HepG2 (cell line): ENCODE results near the gene MROH2A. TPM values are rescaled to one million over a fixed set of nuclear protein-coding genes. Genes with fewer than 3 reads are reported as not detected.

Experiments
- ATAC-seq: fragments of 200-7000 bp; cut with Tn5 transposase; 3 replicates; pipeline ENCODE4 v1.9.1; 2020; ENCODE audit warnings: mild to moderate bottlenecking, moderate library complexity
- BruUV-seq: library from RNA; stranded (reverse); fragments of 400-500 nt; replicated peaks from 2 replicates; lab custom pipeline; 2021; lab: Mats Ljungman, UMichigan
- CTCF ChIA-PET: fragments of 300-600 bp; formaldehyde crosslinking; extraction: SDS; loops from one replicate; lab custom pipeline; 2021; ENCODE audit warnings: low total read pairs, inconsistent platforms, low intra/inter-chr PET ratio; lab: Yijun Ruan, JAX
- POLR2A ChIA-PET: fragments of 350-600 bp; sonication (Branson Sonifier 250); formaldehyde crosslinking; loops from one replicate; lab custom pipeline; 2020; ENCODE audit warnings: antibody characterized with exemption, inconsistent platforms; lab: Yijun Ruan, JAX
- DNase-seq: peaks from one replicate; pipeline ENCODE4 v3.0.0-alpha.2; 2015; ENCODE audit warnings: low spot score
- FAIRE-seq: peaks from 3 replicates; lab custom pipeline; 2011; peaks lifted over from hg19 to GRCh38; lab: Jason Lieb, UNC
- H2AFZ ChIP-seq: one replicate; pipeline ENCODE4 v1.6.1; 2011; ENCODE audit warnings: low read length, inconsistent platforms
- H3K27ac ChIP-seq: fragments of 300-600 bp; 3 replicates; pipeline ENCODE4 v1.8.0; 2011; ENCODE audit warnings: mixed run types, mild to moderate bottlenecking, mixed read lengths, low read length, inconsistent platforms; ENCODE audit not compliant: insufficient read depth; ENCODE audit errors: extremely low read length
- H3K27me3 ChIP-seq, 2 experiments: fragments of 200-600 bp in 1 of 2; 2 replicates in 1 of 2; 3 replicates in 1 of 2; pipeline versions ENCODE4 v1.6.0 to v1.8.0; 2011; ENCODE audit warnings: low read length in 2 of 2, mild to moderate bottlenecking in 2 of 2, moderate library complexity in 2 of 2, inconsistent platforms in 1 of 2; ENCODE audit not compliant: insufficient read depth in 2 of 2, control insufficient read depth in 1 of 2
- H3K36me3 ChIP-seq, 2 experiments: fragments of 200-600 bp in 1 of 2; replicated peaks in 1 of 2; 2 replicates in 1 of 2; 3 replicates in 1 of 2; pipeline versions ENCODE4 v1.5.1 to v1.8.0; 2011; ENCODE audit warnings: low read length in 2 of 2, inconsistent platforms in 1 of 2; ENCODE audit not compliant: insufficient read depth in 2 of 2, control insufficient read depth in 1 of 2
- H3K4me1 ChIP-seq: 2 replicates; pipeline ENCODE4 v1.5.1; 2012; ENCODE audit warnings: low read length, inconsistent platforms; ENCODE audit not compliant: insufficient read depth
- H3K4me2 ChIP-seq: 2 replicates; pipeline ENCODE4 v1.6.0; 2011; ENCODE audit warnings: low read depth, low read length, inconsistent platforms
- H3K4me3 ChIP-seq, 3 experiments: fragments of 200-600 bp in 1 of 3; sonication (generic), shearing (Covaris generic) in 1 of 3; replicated peaks in 1 of 3; 2 replicates each; pipeline ENCODE4 v1.5.1; 2011 to 2016; ENCODE audit warnings: low read length in 3 of 3, inconsistent platforms in 2 of 3, low read depth in 2 of 3, mild to moderate bottlenecking in 2 of 3, control low read depth in 1 of 3, mixed read lengths in 1 of 3; ENCODE audit not compliant: insufficient read depth in 1 of 3
- H3K79me2 ChIP-seq: one replicate; pipeline ENCODE4 v1.6.1; 2011; ENCODE audit warnings: low read length, inconsistent platforms; ENCODE audit not compliant: insufficient read depth
- H3K9ac ChIP-seq: 2 replicates; pipeline ENCODE4 v1.6.0; 2011; ENCODE audit warnings: mild to moderate bottlenecking, low read depth, low read length, inconsistent platforms; ENCODE audit not compliant: insufficient read depth
- H3K9me3 ChIP-seq: 2 replicates; pipeline ENCODE4 v1.5.1; 2012; ENCODE audit warnings: mild to moderate bottlenecking, low read length
- H4K20me1 ChIP-seq: 2 replicates; pipeline ENCODE4 v1.6.0; 2011; ENCODE audit warnings: inconsistent platforms, mild to moderate bottlenecking, low read length, moderate library complexity; ENCODE audit not compliant: insufficient read depth
- AHR ChIP-seq: IDR thresholded peaks from 2 replicates; pipeline ENCODE4 v1.6.1; 2018; ENCODE audit warnings: missing genetic modification reagents, missing compliant biosample characterization
- BHLHE40 ChIP-seq: IDR thresholded peaks from 2 replicates; pipeline ENCODE4 v1.6.1; 2011; ENCODE audit warnings: low read length, improper control_type of control experiment
- FOXM1 ChIP-seq: sonication (generic); formaldehyde crosslinking; IDR thresholded peaks from 2 replicates; pipeline ENCODE4 v1.5.0; 2020; ENCODE audit warnings: missing genetic modification reagents
- HNRNPK ChIP-seq: fragments of 200-400 bp; formaldehyde crosslinking; IDR thresholded peaks from 2 replicates; pipeline ENCODE4 v1.6.1; 2018; ENCODE audit warnings: low read length, low read depth, moderate library complexity, mild to moderate bottlenecking; ENCODE audit not compliant: poor library complexity, severe bottlenecking
- JDP2 ChIP-seq: sonication (generic); formaldehyde crosslinking; IDR thresholded peaks from 2 replicates; pipeline ENCODE4 v1.8.1; 2022; ENCODE audit warnings: missing genetic modification reagents, borderline replicate concordance
- MED13 ChIP-seq: sonication (generic); formaldehyde crosslinking; IDR thresholded peaks from 2 replicates; pipeline ENCODE4 v1.5.0; 2020; ENCODE audit warnings: missing genetic modification reagents
- MTA3 ChIP-seq: sonication (generic); formaldehyde crosslinking; IDR thresholded peaks from 2 replicates; pipeline ENCODE4 v1.4.0; 2020; ENCODE audit warnings: missing genetic modification reagents
- MTF1 ChIP-seq: sonication (generic); formaldehyde crosslinking; IDR thresholded peaks from 2 replicates; pipeline ENCODE4 v1.5.0; 2020; ENCODE audit warnings: missing genetic modification reagents
- POGZ ChIP-seq: sonication (generic); formaldehyde crosslinking; IDR thresholded peaks from 2 replicates; pipeline ENCODE4 v1.4.0; 2020; ENCODE audit warnings: mild to moderate bottlenecking, missing genetic modification reagents
- POLR2G ChIP-seq: fragments of 200-400 bp; formaldehyde crosslinking; IDR thresholded peaks from 2 replicates; pipeline ENCODE4 v1.6.1; 2018; ENCODE audit warnings: mild to moderate bottlenecking, low read depth, low read length, moderate library complexity
- SMARCE1 ChIP-seq: fragments of 450-650 bp; IDR thresholded peaks from 2 replicates; pipeline ENCODE4 v1.6.1; 2017; ENCODE audit warnings: borderline replicate concordance
- SP140L ChIP-seq: sonication (generic); formaldehyde crosslinking; IDR thresholded peaks from 2 replicates; pipeline ENCODE4 v1.4.0; 2020; ENCODE audit warnings: missing genetic modification reagents, borderline replicate concordance
- ZFP36L1 ChIP-seq: sonication (generic); formaldehyde crosslinking; IDR thresholded peaks from 2 replicates; pipeline ENCODE4 v1.8.0; 2022; ENCODE audit warnings: mild to moderate bottlenecking, missing genetic modification reagents, moderate library complexity
- ZMYM3 ChIP-seq: sonication (generic); formaldehyde crosslinking; IDR thresholded peaks from 2 replicates; pipeline ENCODE4 v1.5.1; 2020; ENCODE audit warnings: mild to moderate bottlenecking, missing genetic modification reagents
- ZNF136 ChIP-seq: sonication (generic); formaldehyde crosslinking; IDR thresholded peaks from 2 replicates; pipeline ENCODE4 v1.8.1; 2022; ENCODE audit warnings: low read depth, mild to moderate bottlenecking, moderate library complexity, missing genetic modification reagents
- ZNF225 ChIP-seq: sonication (generic); formaldehyde crosslinking; IDR thresholded peaks from 2 replicates; pipeline ENCODE4 v1.4.0; 2020; ENCODE audit warnings: mild to moderate bottlenecking, missing genetic modification reagents
- ZNF329 ChIP-seq: sonication (generic); formaldehyde crosslinking; IDR thresholded peaks from 2 replicates; pipeline ENCODE4 v1.9.0; 2021; ENCODE audit warnings: low read depth, mild to moderate bottlenecking, missing genetic modification reagents
- ZNF572 ChIP-seq: sonication (generic); formaldehyde crosslinking; IDR thresholded peaks from 2 replicates; pipeline ENCODE4 v1.5.1; 2020; ENCODE audit warnings: mild to moderate bottlenecking, missing genetic modification reagents
- ZNF7 ChIP-seq: IDR thresholded peaks from 2 replicates; pipeline ENCODE4 v1.6.1; 2016; ENCODE audit warnings: missing biosample characterization, missing genetic modification reagents
- ZNF747 ChIP-seq: sonication (generic); formaldehyde crosslinking; IDR thresholded peaks from 2 replicates; pipeline ENCODE4 v1.8.1; 2023; ENCODE audit warnings: missing genetic modification reagents, mild to moderate bottlenecking, borderline replicate concordance
- ZSCAN29 ChIP-seq: sonication (generic); formaldehyde crosslinking; conservative IDR thresholded peaks from 2 replicates; pipeline ENCODE4 v1.4.0; 2020; ENCODE audit warnings: mild to moderate bottlenecking, missing genetic modification reagents
- WGBS: methylation state at CpG from one replicate; pipeline ENCODE4 v1.1.6; 2017; ENCODE audit warnings: low lambda C conversion rate; 5-methylcytosine and 5-hydroxymethylcytosine counted together
- in situ Hi-C: cut with HindIII; loops from 2 replicates; pipeline ENCODE4 v1.10.0; 2017; ENCODE audit warnings: low pct_unique_long_range_greater_than_20kb; ENCODE audit not compliant: extremely low pct_ligation_motif_present
- intact Hi-C: fragments of 100-400 bp; cut with micrococcal nuclease; formaldehyde crosslinking; loops from one replicate; pipeline ENCODE4 v1.10.0; 2022; ENCODE audit not compliant: unreplicated experiment
- polyA plus RNA-seq, 8 experiments: library from polyadenylated mRNA; depleted of rRNA in 3 of 8; stranded (reverse) in 7 of 8; unstranded in 1 of 8; fragments of >200 nt; fragmentation: Illumina TruSeq in 4 of 8; extraction: Trizol in 4 of 8; gene quantifications; 2 replicates each; pipeline versions ENCODE4 v1.2.1 to v1.2.3, GENCODE V29; 2011 to 2016; ENCODE audit warnings: low read depth in 4 of 8, missing spikeins in 1 of 8, mixed read lengths in 1 of 8; ENCODE audit not compliant: insufficient read depth in 1 of 8
- total RNA-seq, 5 experiments: library from RNA; depleted of rRNA; stranded (reverse); fragments of >200 nt; fragmentation: Illumina TruSeq; extraction: Trizol; gene quantifications; 2 replicates each; pipeline ENCODE4 v1.2.3, GENCODE V29; 2016; ENCODE audit warnings: low read depth in 1 of 5
- TF ChIP-seq, protein P1 (sequence below): sonication (generic); formaldehyde crosslinking; IDR thresholded peaks from 2 replicates; pipeline ENCODE4 v1.8.0; 2022; ENCODE audit warnings: mild to moderate bottlenecking, missing genetic modification reagents
- TF ChIP-seq, protein P2 (sequence below): sonication (generic); formaldehyde crosslinking; IDR thresholded peaks from 2 replicates; pipeline ENCODE4 v1.5.1; 2020; ENCODE audit warnings: mild to moderate bottlenecking, moderate library complexity, missing genetic modification reagents
- TF ChIP-seq, protein P3 (sequence below): sonication (generic); formaldehyde crosslinking; IDR thresholded peaks from 2 replicates; pipeline ENCODE4 v1.4.0; 2020; ENCODE audit warnings: mild to moderate bottlenecking, missing genetic modification reagents

MROH2A gene
- total and polyA plus RNA-seq, 2 of the 13 experiments (the other 11 are each of a cell fraction or from before 2014, with no cell fraction given) = 0.03 to 0.04 TPM

DNA sequence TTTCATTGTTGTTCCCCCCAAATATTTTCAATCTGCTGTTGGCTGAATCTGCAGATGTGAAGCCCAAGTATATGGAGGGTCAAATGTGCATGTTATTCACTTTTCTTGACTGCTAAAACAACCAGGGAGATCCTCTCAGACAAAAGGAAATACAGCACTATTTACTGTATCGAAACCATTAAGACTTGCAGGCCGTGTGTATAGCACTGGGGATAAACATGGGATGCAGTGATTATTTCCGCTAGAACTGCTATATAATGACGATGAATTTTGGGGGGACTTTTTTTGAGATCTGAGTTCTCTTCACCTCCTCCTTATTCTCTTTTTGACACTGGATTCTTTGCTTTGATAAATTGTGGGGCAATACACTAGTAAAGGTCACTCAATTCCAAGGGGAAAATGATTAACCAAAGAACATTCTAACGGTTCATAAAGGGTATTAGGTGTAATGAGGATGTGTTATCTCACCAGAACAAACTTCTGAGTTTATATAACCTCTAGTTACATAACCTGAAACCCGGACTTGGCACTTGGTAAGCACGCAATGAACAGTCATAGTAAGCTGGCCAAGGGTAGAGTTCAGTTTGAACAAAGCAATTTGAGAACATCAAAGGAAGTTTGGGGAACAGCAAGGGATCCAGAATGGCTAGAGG is 21.6 kb upstream of the MROH2A start:
- Histone ChIP-seq H3K9me3 (peaks cover 7% of the 10 kb centered on the region), H3K27ac (peak overlapping the region; percentile 36), H4K20me1 (no peaks in the 10 kb centered on the region), H3K79me2 (no peaks in the 10 kb centered on the region), H3K4me2 (peak overlapping the region; percentile 29; the same call in 1 of the 2 replicates), H3K4me1 (peaks cover 46% of the 10 kb centered on the region), H3K27me3 (peaks cover 7 to 80% of the 10 kb centered on the region in 2 experiments; a peak in 4 of 5 replicates), H3K9ac (no peak overlapping the region), H2AFZ (no peak overlapping the region), H3K36me3 (no peaks in the 10 kb centered on the region), H3K4me3 (no peak overlapping the region)
- peak; percentile 96 for DNase-seq
- POLR2A ChIA-PET = interaction anchor here (2.3 kb wide), 1 partner anchor 11 kb away, joined by 9 read pairs; no protein-coding TSS in a partner anchor
- FAIRE-seq = peak; percentile 95
- CTCF ChIA-PET = no interaction called here
- in situ Hi-C loops = no loop called here
- ATAC-seq = peak; percentile 91
- 2% methylated on average over 7 of the region's 7 CpGs for WGBS
- intact Hi-C loops = no loop called here
- no TSS peak for BruUV-seq
- 0 out of 2 replicates have a peak, but pooled peaks have one; percentile 47 for TF ChIP-seq ZSCAN29
- TF ChIP-seq SMARCE1 = no peak
- peak; percentile 88; the same call in 1 of the 2 replicates for TF ChIP-seq JDP2
- TF ChIP-seq, protein P1, sequence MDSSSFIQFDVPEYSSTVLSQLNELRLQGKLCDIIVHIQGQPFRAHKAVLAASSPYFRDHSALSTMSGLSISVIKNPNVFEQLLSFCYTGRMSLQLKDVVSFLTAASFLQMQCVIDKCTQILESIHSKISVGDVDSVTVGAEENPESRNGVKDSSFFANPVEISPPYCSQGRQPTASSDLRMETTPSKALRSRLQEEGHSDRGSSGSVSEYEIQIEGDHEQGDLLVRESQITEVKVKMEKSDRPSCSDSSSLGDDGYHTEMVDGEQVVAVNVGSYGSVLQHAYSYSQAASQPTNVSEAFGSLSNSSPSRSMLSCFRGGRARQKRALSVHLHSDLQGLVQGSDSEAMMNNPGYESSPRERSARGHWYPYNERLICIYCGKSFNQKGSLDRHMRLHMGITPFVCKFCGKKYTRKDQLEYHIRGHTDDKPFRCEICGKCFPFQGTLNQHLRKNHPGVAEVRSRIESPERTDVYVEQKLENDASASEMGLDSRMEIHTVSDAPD (CRISPR knock-in tag) = peak; percentile 93
- TF ChIP-seq MTA3 (CRISPR knock-in tag) = no peak
- peak; percentile 57; the same call in 1 of the 2 replicates for TF ChIP-seq BHLHE40
- TF ChIP-seq, protein P2, sequence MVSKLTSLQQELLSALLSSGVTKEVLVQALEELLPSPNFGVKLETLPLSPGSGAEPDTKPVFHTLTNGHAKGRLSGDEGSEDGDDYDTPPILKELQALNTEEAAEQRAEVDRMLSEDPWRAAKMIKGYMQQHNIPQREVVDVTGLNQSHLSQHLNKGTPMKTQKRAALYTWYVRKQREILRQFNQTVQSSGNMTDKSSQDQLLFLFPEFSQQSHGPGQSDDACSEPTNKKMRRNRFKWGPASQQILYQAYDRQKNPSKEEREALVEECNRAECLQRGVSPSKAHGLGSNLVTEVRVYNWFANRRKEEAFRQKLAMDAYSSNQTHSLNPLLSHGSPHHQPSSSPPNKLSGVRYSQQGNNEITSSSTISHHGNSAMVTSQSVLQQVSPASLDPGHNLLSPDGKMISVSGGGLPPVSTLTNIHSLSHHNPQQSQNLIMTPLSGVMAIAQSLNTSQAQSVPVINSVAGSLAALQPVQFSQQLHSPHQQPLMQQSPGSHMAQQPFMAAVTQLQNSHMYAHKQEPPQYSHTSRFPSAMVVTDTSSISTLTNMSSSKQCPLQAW (CRISPR knock-in tag) = peak; percentile 99
- TF ChIP-seq ZNF329 (CRISPR knock-in tag) = no peak
- TF ChIP-seq MED13 (CRISPR knock-in tag) = no peak
- TF ChIP-seq POLR2G = no peak
- peak; percentile 89; the same call in 1 of the 2 replicates for TF ChIP-seq ZFP36L1
- TF ChIP-seq ZNF225 = no peak
- TF ChIP-seq ZNF747 (CRISPR knock-in tag) = peak; percentile 85; the same call in 1 of the 2 replicates
- TF ChIP-seq POGZ (CRISPR knock-in tag) = peak; percentile 72
- no peak for TF ChIP-seq ZNF572
- TF ChIP-seq SP140L (CRISPR knock-in tag) = no peak
- TF ChIP-seq ZNF7 (CRISPR knock-in tag) = no peak
- TF ChIP-seq, protein P3, sequence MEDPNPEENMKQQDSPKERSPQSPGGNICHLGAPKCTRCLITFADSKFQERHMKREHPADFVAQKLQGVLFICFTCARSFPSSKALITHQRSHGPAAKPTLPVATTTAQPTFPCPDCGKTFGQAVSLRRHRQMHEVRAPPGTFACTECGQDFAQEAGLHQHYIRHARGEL (CRISPR knock-in tag) = no peak
- TF ChIP-seq FOXM1 = no peak
- TF ChIP-seq HNRNPK = no peak
- no peak for TF ChIP-seq MTF1 (CRISPR knock-in tag)
- TF ChIP-seq AHR (CRISPR knock-in tag) = peak; percentile 65; the same call in 1 of the 2 replicates
- peak; percentile 21; the same call in 1 of the 2 replicates for TF ChIP-seq ZMYM3
- TF ChIP-seq ZNF136 (CRISPR knock-in tag) = no peak
